ENCODE measurements around the gene ACP2. TPM values are rescaled to one million over a fixed set of nuclear protein-coding genes. Genes with fewer than 3 reads are reported as not detected.

The ACP2 gene
- total RNA-seq, 2 donors from 2014 or later, result 45.2 to 59.4 TPM

DNA sequence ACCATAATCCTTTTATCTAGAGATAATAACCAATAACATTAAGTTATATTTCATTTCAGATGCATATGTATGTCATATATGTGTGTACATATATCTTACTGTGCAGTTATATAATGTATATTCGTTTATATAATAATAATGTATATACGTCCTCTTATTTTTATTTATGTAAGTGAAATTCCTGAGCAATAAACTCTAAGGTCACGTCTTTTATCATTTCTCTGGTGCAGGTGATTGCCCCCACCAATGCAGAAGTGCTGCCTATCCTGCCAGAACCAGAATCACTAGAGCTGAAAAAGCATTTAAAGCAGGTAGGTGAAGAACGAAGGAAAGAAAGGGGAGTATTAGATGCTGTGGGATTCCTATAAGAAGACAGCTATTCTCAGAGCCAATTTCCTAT lies 30.2 kb upstream of the ACP2 start:
- TF ChIP-seq, protein P1, sequence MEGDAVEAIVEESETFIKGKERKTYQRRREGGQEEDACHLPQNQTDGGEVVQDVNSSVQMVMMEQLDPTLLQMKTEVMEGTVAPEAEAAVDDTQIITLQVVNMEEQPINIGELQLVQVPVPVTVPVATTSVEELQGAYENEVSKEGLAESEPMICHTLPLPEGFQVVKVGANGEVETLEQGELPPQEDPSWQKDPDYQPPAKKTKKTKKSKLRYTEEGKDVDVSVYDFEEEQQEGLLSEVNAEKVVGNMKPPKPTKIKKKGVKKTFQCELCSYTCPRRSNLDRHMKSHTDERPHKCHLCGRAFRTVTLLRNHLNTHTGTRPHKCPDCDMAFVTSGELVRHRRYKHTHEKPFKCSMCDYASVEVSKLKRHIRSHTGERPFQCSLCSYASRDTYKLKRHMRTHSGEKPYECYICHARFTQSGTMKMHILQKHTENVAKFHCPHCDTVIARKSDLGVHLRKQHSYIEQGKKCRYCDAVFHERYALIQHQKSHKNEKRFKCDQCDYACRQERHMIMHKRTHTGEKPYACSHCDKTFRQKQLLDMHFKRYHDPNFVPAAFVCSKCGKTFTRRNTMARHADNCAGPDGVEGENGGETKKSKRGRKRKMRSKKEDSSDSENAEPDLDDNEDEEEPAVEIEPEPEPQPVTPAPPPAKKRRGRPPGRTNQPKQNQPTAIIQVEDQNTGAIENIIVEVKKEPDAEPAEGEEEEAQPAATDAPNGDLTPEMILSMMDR (IDR thresholded peaks at IDR 0.05), result no peak
- DNase-seq (ENCODE audit: low spot score), result no peak
- Histone ChIP-seq H3K9me3 (no peaks in the 10 kb centered on the region), H3K4me1 (peaks cover 0 to 20% of the 10 kb centered on the region in 2 donors), H3K4me3 (no peak overlapping the region), H3K27ac (no peak overlapping the region), H3K36me3 (peaks cover 93% of the 10 kb centered on the region), H3K27me3 (no peaks in the 10 kb centered on the region)

DNA sequence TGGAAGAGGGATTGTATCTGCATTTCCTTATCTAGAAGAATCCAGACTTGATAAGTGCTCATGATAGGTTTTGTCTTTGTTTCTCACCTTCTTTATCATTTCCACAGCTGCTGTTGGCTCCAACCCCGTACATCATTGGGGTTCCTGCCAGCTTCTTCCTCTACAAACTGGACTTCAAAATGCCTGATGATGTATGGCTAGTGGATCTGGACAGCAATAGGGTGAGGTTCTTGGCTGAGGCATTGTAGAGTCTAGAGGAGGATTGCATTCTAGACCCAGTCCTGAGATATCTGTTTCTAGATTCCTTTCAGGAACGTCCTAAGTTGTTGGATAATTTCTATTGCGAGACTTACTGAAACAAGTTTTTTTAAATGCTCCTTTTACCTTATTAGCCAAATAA lies 29.4 kb upstream of the ACP2 start:
- peak overlapping the region; percentile 17 to 34 for H3K27ac ChIP-seq
- TF ChIP-seq, protein P1 (IDR thresholded peaks at IDR 0.05), result no peak
- peaks cover 0 to 24% of the 10 kb centered on the region in 2 donors for H3K4me1 ChIP-seq
- no peaks in the 10 kb centered on the region for H3K9me3 ChIP-seq
- DNase-seq (ENCODE audit: low spot score), result no peak
- no peaks in the 10 kb centered on the region for H3K27me3 ChIP-seq
- H3K4me3 ChIP-seq, result no peak overlapping the region
- H3K36me3 ChIP-seq, result peaks cover 86% of the 10 kb centered on the region

DNA sequence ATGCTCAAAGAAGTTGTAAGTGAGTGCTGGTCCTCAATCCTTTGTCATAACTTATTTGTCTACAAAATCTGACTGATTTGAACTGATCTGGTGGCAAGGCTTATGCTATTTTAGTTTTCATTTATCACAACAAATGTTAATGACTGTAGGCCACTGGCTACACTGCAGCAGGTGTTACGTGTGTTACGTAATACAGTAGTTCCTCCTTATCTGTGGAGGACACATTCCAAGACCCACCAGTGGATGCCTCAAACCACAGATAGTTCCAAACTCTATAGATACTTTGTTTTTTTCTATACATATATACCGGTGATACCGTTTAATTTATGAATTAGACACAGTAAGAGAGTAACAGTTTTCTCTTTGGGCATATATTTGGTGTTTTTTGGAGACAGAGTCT lies 28.3 kb upstream of the ACP2 start:
- peaks cover 75% of the 10 kb centered on the region for H3K36me3 ChIP-seq
- no peaks in the 10 kb centered on the region for H3K9me3 ChIP-seq
- H3K4me3 ChIP-seq, result no peak overlapping the region
- H3K27ac ChIP-seq, result no peak overlapping the region
- TF ChIP-seq, protein P1 (IDR thresholded peaks at IDR 0.05), result no peak
- H3K4me1 ChIP-seq, result peaks cover 0 to 35% of the 10 kb centered on the region in 2 donors
- H3K27me3 ChIP-seq, result no peaks in the 10 kb centered on the region
- no peak for DNase-seq (ENCODE audit: low spot score)

DNA sequence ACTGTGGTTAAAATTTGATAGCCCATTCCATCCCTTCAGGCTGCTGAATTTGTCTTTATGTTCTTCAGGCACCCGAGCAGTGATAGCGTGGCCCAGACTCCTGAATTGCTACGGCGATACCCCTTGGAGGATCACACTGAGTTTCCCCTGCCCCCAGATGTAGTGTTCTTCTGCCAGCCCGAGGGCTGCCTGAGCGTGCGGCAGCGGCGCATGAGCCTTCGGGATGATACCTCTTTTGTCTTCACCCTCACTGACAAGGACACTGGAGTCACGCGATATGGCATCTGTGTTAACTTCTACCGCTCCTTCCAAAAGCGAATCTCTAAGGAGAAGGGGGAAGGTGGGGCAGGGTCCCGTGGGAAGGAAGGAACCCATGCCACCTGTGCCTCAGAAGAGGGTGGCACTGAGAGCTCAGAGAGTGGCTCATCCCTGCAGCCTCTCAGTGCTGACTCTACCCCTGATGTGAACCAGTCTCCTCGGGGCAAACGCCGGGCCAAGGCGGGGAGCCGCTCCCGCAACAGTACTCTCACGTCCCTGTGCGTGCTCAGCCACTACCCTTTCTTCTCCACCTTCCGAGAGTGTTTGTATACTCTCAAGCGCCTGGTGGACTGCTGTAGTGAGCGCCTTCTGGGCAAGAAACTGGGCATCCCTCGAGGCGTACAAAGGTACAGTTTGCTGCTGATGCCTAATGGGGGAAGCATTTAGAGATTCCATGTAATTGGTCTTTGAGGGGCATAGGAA lies 26.1 kb upstream of the ACP2 start:
- DNase-seq (ENCODE audit: low spot score), result no peak
- Histone ChIP-seq H3K4me3 (no peak overlapping the region), H3K9me3 (no peaks in the 10 kb centered on the region), H3K4me1 (peaks cover 0 to 47% of the 10 kb centered on the region in 2 donors), H3K36me3 (peaks cover 52% of the 10 kb centered on the region), H3K27ac (no peak overlapping the region), H3K27me3 (no peaks in the 10 kb centered on the region)
- TF ChIP-seq, protein P1 (IDR thresholded peaks at IDR 0.05), result no peak

DNA sequence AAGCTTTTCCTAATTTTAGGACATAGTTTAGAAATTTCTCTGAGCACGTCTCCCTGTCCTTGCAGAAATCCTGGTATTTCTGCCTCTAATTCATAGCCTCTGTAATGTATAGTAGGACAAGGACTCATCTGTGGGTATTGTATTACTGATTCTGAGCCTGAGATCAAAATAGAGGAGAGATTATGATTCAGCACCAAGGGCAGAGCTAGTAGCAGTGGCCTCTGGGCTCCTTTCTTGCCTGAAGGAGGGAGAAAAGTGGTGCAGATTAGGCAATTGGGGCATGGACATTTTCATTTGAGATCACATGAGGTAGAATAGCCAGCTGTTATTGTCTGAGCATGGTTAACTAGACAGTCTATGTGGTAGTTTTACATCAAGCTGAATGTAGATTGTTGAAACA lies 24.1 kb upstream of the ACP2 start:
- Histone ChIP-seq H3K4me1 (peaks cover 0 to 58% of the 10 kb centered on the region in 2 donors), H3K27ac (peak overlapping the region; percentile 89 to 97), H3K4me3 (no peak overlapping the region), H3K36me3 (peaks cover 35% of the 10 kb centered on the region), H3K9me3 (no peaks in the 10 kb centered on the region), H3K27me3 (no peaks in the 10 kb centered on the region)
- TF ChIP-seq, protein P1 (IDR thresholded peaks at IDR 0.05), result no peak
- no peak for DNase-seq (ENCODE audit: low spot score)

All from right atrium auricular region (tissue), 2 donors.